Left ventricle myocardium inferior (tissue), 1 donor: ENCODE results near the gene UNC93A. TPM values are rescaled to one million over a fixed set of nuclear protein-coding genes. Genes with fewer than 3 reads are reported as not detected.
"Not testable (repeated sequence)": the region's sequence is repeated elsewhere in the genome, so short reads cannot be mapped to it uniquely, and the experiment has no call there.

Experiments used
- DNase-seq: peaks from one replicate; pipeline ENCODE4 v3.0.0-alpha.2; 2020
- H3K27ac ChIP-seq: fragments of 200-600 bp; replicated peaks from 2 replicates; pipeline ENCODE4 v1.8.0; 2021
- H3K27me3 ChIP-seq: fragments of 200-600 bp; 2 replicates; pipeline ENCODE4 v1.8.0; 2021; ENCODE audit warnings: low read depth
- H3K36me3 ChIP-seq: fragments of 200-600 bp; 2 replicates; pipeline ENCODE4 v1.8.0; 2021
- H3K4me1 ChIP-seq: fragments of 200-600 bp; 2 replicates; pipeline ENCODE4 v1.8.0; 2021
- H3K4me3 ChIP-seq: fragments of 200-600 bp; 2 replicates; pipeline ENCODE4 v1.8.0; 2021; ENCODE audit warnings: mild to moderate bottlenecking, moderate library complexity
- H3K9me3 ChIP-seq: fragments of 200-600 bp; replicated peaks from 2 replicates; pipeline ENCODE4 v1.8.0; 2021
- intact Hi-C: fragments of 100-400 bp; cut with micrococcal nuclease; formaldehyde crosslinking; loops from one replicate; pipeline ENCODE4 v1.11.0; 2022
- total RNA-seq: library from RNA; stranded (reverse); fragmentation: NEBNext Ultra II Directional; extraction: Animal tissue kit (Norgen Biotek cat#: 25700); gene quantifications from one replicate; pipeline ENCODE4 v1.2.1, GENCODE V29; 2021
- TF ChIP-seq, protein P1 (sequence below): fragments of 200-600 bp; IDR thresholded peaks from 2 replicates; pipeline ENCODE4 v1.8.0; 2021; ENCODE audit warnings: antibody characterized with exemption, mild to moderate bottlenecking, borderline replicate concordance
- donor health status: DM: no; HTN: yes; CAD: no; lungs with severe emphysema.

Gene UNC93A
- total RNA-seq, 1 donor from 2014 or later, result not detected

DNA sequence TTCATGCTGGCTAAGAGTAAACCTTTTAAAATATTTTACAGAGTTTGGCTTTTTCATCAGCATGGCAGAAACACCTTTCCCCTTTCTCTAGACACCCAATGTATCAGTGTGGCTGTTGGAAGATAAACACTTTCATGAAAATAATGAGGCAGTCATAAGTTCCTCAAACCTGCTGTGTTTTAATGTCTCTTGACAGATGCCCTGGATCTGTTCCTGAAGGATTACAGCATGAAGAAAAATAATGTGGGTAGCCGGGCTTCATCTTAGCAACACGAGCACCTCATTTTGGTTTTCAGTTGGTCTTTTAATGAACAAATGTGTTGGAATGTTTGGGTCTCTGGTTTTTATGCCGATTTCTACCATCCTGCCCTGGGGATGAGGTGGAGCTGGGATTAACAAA lies 45.5 kb upstream of the UNC93A start:
- no peak for DNase-seq
- Histone ChIP-seq H3K9me3 (no peaks in the 10 kb centered on the region), H3K27me3 (peaks cover 61% of the 10 kb centered on the region), H3K4me1 (no peaks in the 10 kb centered on the region), H3K36me3 (no peaks in the 10 kb centered on the region), H3K4me3 (no peak overlapping the region), H3K27ac (no peak overlapping the region)
- intact Hi-C loops, result no loop called here
- TF ChIP-seq, protein P1, sequence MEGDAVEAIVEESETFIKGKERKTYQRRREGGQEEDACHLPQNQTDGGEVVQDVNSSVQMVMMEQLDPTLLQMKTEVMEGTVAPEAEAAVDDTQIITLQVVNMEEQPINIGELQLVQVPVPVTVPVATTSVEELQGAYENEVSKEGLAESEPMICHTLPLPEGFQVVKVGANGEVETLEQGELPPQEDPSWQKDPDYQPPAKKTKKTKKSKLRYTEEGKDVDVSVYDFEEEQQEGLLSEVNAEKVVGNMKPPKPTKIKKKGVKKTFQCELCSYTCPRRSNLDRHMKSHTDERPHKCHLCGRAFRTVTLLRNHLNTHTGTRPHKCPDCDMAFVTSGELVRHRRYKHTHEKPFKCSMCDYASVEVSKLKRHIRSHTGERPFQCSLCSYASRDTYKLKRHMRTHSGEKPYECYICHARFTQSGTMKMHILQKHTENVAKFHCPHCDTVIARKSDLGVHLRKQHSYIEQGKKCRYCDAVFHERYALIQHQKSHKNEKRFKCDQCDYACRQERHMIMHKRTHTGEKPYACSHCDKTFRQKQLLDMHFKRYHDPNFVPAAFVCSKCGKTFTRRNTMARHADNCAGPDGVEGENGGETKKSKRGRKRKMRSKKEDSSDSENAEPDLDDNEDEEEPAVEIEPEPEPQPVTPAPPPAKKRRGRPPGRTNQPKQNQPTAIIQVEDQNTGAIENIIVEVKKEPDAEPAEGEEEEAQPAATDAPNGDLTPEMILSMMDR, result no peak

DNA sequence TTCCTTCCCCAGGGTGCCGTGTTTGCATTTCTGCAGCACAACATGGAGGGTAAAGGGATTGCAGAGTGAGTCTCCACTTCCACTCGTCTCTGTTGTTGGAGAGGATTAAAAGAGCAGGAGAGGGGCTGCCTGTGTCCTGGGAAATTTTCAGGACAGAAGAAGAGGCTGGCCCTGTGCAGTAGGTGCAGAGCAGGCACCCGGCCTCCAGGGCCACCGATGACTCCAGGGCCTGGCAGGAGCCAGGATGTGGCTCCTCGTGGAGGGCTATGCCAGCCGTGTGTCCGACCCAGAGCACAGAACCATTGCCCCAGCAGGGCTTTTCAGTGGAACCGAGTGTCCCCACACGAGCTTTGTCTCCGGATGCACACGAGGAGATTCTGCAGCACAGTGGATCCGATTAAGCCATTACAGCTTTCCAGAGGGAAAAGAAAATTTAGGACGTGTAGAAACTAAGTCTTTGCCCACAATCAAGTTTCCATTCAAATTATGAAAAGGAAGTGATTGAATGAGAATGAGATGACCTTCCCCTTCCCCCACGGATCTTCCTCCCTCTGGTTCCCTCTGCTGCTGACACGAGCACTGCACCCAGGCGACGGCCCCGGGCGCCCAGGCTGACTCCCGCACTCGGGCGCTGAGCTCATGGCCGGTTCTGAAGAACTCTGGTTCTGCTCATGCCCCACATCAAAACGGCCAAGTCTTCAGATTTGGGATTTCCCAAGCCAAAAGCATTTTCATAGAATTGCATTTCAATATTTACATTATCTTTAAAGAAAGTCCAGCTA lies 43.1 kb upstream of the UNC93A start:
- TF ChIP-seq, protein P1, result no peak
- H3K9me3 ChIP-seq, result no peaks in the 10 kb centered on the region
- H3K27me3 ChIP-seq, result peaks cover 61% of the 10 kb centered on the region
- no peaks in the 10 kb centered on the region for H3K4me1 ChIP-seq
- intact Hi-C loops, result no loop called here
- H3K27ac ChIP-seq, result no peak overlapping the region
- no peak overlapping the region for H3K4me3 ChIP-seq
- no peaks in the 10 kb centered on the region for H3K36me3 ChIP-seq
- DNase-seq, result no peak

DNA sequence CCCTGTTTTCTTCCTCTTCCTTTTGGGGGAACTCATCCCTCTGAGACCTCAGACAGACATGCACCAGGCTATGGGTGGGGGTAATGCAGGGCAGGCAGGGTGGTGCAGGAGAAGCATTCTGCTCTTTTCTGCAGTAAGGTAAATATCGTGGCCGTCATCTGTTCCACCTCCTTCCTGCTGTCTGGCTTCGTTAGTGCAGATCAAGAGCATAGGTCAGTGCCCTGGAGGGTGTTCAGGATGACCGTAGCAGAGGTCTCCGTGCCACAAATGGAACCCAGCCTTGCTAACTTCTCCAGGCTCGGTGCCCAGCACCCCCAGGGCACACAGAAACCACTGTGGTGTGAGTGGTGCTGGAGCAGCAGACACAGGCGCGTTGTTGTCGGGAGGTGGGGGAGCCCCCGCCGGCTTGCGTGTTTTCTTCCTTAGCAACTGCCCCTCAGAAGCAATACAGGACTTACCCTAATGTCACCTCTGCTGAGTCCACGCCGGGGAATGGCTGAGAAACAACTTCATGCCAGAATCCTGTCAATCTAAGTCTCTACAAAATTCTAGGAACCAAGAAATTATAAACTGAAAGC lies 42.1 kb upstream of the UNC93A start:
- DNase-seq, H3K4me3 ChIP-seq, H3K36me3 ChIP-seq, H3K9me3 ChIP-seq, H3K4me1 ChIP-seq, H3K27ac ChIP-seq, intact Hi-C loops: not testable (repeated sequence)
- peaks cover 56% of the 10 kb centered on the region for H3K27me3 ChIP-seq

DNA sequence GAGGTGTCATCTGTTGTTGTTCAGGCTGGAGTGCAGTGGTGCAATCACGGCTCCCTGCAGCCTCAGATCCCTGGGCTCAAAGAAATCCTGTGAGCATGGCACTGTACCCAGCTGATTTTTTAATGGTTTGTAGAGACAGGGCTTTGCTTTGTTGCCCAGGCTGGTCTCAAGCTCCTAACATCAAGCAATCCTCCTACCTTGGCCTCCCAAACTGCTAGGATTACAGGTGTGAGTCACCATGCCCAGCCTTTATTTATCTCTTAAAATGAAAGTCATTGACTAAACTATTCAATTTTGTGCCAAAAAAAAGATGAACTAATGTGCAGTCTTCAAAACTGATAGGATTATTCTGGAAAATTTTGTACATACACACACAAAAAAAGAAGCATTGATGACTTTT lies 38.8 kb upstream of the UNC93A start:
- no peaks in the 10 kb centered on the region for H3K36me3 ChIP-seq
- TF ChIP-seq, protein P1, result no peak
- DNase-seq, result no peak
- H3K9me3 ChIP-seq, result peaks cover 19% of the 10 kb centered on the region
- H3K4me3 ChIP-seq, result no peak overlapping the region
- intact Hi-C loops, result no loop called here
- no peak overlapping the region for H3K27ac ChIP-seq
- H3K4me1 ChIP-seq, result no peaks in the 10 kb centered on the region
- H3K27me3 ChIP-seq, result peaks cover 42% of the 10 kb centered on the region

DNA sequence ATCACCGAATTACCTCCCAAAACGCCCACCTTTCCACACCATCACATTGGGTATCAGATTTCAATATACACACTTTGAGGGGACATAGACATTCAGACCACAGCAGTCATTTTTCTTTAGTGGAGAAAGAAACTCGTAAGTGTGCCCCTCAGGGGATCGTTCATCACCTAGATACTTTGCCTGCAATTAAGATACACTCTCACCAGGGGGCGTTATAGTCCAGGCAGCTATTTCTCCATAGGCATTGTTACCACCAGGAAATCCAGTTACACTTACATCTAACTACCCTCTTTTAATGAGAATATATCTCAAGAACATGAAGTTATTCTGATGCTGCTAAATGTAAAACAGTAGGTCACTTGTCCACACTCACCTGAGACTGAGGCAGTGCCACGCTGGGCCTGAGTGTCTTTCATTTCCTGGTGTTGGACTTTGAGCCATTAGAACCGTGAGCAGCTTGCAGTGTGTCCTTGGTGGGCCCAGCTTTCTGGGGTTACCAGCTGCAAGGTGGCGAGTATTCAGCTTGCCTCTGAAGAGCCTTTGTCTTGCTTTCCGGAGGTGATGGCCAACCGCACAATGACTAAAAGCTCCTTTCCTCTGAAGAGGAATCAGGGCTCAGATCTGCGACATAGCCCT lies 35.1 kb upstream of the UNC93A start:
- TF ChIP-seq, protein P1, result no peak
- Histone ChIP-seq H3K27me3 (peaks cover 30% of the 10 kb centered on the region), H3K9me3 (peaks cover 19% of the 10 kb centered on the region), H3K36me3 (no peaks in the 10 kb centered on the region), H3K4me1 (no peaks in the 10 kb centered on the region), H3K27ac (no peak overlapping the region), H3K4me3 (no peak overlapping the region)
- intact Hi-C loops, result no loop called here
- DNase-seq, result no peak

DNA sequence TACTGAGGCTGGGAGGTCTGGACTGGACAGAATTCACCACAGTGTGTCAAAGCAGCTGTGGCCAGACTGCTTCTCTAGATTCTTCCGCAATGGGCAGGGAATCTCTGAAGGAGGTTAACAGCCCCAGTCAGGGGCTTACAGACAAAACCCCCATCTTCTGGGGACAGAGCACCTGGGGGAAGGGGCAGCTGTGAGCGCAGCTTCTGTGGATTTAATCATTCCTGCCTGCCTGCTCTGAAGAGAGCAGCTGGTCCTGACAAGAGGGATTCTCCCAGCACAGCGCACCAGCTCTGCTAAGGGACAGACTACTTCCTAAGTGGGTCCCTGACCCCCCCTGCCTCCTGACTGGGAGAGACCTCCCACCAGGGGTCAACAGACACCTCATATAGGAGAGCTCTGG lies 32.5 kb upstream of the UNC93A start:
- H3K27me3 ChIP-seq, result peaks cover 43% of the 10 kb centered on the region
- peaks cover 28% of the 10 kb centered on the region for H3K9me3 ChIP-seq
- intact Hi-C loops, result no loop called here
- H3K27ac ChIP-seq, result no peak overlapping the region
- no peak overlapping the region for H3K4me3 ChIP-seq
- no peak for DNase-seq
- H3K36me3 ChIP-seq, result no peaks in the 10 kb centered on the region
- TF ChIP-seq, protein P1, result no peak
- H3K4me1 ChIP-seq, result no peaks in the 10 kb centered on the region

DNA sequence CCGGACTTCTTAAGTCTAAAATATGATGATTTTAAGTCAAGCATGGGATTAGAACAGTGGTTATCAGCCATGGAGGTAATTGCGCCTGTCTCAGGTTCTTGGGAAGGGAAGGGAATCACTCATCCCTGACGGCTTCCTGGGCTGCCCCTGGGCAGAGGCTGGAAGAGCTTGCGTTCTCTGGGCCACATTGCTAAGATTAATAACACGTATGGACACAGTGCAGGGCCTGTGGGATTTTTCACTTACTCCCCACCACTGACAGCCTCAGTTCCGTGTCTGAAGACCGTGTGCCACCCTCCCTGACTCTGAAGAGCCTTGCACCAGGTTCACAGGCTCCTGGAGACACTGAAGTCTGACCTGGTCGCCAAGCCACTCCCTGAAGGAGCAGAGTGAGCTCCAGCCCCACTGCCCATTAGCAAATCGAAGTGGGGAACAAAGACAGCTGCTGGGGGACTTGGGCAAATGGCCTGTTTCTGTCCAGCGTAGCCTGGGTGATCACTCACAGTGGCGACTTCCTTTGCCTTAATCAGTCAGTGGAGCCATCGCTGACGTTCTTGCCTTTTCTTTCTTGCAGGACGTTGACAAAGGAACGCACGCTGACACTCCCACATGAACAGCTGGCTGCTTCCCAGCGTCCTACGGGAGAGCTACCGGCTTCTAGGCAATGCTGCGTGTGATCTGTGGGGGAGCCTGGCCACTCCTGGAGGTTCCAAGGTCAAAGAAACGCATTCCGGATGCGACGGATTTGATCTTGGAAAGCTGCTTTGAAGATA lies 24.9 kb upstream of the UNC93A start:
- H3K9me3 ChIP-seq, H3K36me3 ChIP-seq, DNase-seq, intact Hi-C loops, H3K27ac ChIP-seq, H3K4me1 ChIP-seq, H3K4me3 ChIP-seq: not testable (repeated sequence)
- H3K27me3 ChIP-seq, result peaks cover 48% of the 10 kb centered on the region
